GM12878 (cell line): ENCODE data around the gene MBOAT7. TPM values are rescaled to one million over a fixed set of nuclear protein-coding genes. Genes with fewer than 3 reads are reported as not detected.

Experiments used
- ATF7 ChIP-seq: fragments of 450-650 bp; IDR thresholded peaks from 2 replicates; pipeline ENCODE4 v1.6.1; 2016; ENCODE audit warnings: low read depth, mild to moderate bottlenecking
- E4F1 ChIP-seq: fragments of 450-650 bp; IDR thresholded peaks from 2 replicates; pipeline ENCODE4 v1.6.1; 2018; ENCODE audit warnings: borderline replicate concordance, mild to moderate bottlenecking; ENCODE audit not compliant: partially characterized antibody
- ETV6 ChIP-seq, 2 experiments: fragments of 450-650 bp in 1 of 2; IDR thresholded peaks in 1 of 2; conservative IDR thresholded peaks in 1 of 2; 2 replicates each; pipeline ENCODE4 v1.6.1; 2014; ENCODE audit warnings: antibody characterized with exemption in 1 of 2, borderline replicate concordance in 1 of 2, low read depth in 1 of 2, mild to moderate bottlenecking in 1 of 2, moderate library complexity in 1 of 2
- FOXM1 ChIP-seq: IDR thresholded peaks from 2 replicates; pipeline ENCODE4 v1.6.1; 2012; ENCODE audit warnings: low read depth, mild to moderate bottlenecking, inconsistent platforms, low read length, moderate library complexity
- GATAD2B ChIP-seq: fragments of 450-650 bp; conservative IDR thresholded peaks from 2 replicates; pipeline ENCODE4 v1.6.1; 2017; ENCODE audit warnings: low read depth, mild to moderate bottlenecking, moderate library complexity
- IKZF2 ChIP-seq, 2 experiments: fragments of 450-650 bp; IDR thresholded peaks; 2 replicates each; pipeline ENCODE4 v1.6.1; 2017; ENCODE audit warnings: mild to moderate bottlenecking in 2 of 2, moderate library complexity in 2 of 2
- NBN ChIP-seq: fragments of 450-650 bp; IDR thresholded peaks from 2 replicates; pipeline ENCODE4 v1.6.1; 2016
- NRF1 ChIP-seq: conservative IDR thresholded peaks from 2 replicates; pipeline ENCODE4 v1.6.1; 2011; ENCODE audit warnings: mild to moderate bottlenecking, low read depth, low read length, improper control_type of control experiment
- PKNOX1 ChIP-seq: fragments of 450-650 bp; IDR thresholded peaks from 2 replicates; pipeline ENCODE4 v1.6.1; 2016; ENCODE audit warnings: mild to moderate bottlenecking
- POU2F2 ChIP-seq: IDR thresholded peaks from 3 replicates; pipeline ENCODE4 v1.6.1; 2011; ENCODE audit warnings: low read depth, mild to moderate bottlenecking, low read length, borderline replicate concordance
- SKIL ChIP-seq: fragments of 450-650 bp; IDR thresholded peaks from 2 replicates; pipeline ENCODE4 v1.6.1; 2017; ENCODE audit warnings: mild to moderate bottlenecking, low read depth, inconsistent platforms; ENCODE audit not compliant: poor library complexity, severe bottlenecking
- ZNF207 ChIP-seq: fragments of 450-650 bp; IDR thresholded peaks from 2 replicates; pipeline ENCODE4 v1.6.1; 2014; ENCODE audit warnings: antibody characterized with exemption, mild to moderate bottlenecking, borderline replicate concordance
- ZNF24 ChIP-seq: fragments of 450-650 bp; IDR thresholded peaks from 2 replicates; pipeline ENCODE4 v1.6.1; 2017; ENCODE audit warnings: antibody characterized with exemption, mild to moderate bottlenecking
- ZNF687 ChIP-seq: fragments of 450-650 bp; IDR thresholded peaks from 2 replicates; pipeline ENCODE4 v1.6.1; 2017; ENCODE audit warnings: mild to moderate bottlenecking, moderate library complexity
- ZSCAN29 ChIP-seq: fragments of 450-650 bp; IDR thresholded peaks from 2 replicates; pipeline ENCODE4 v1.6.1; 2017; ENCODE audit warnings: mild to moderate bottlenecking, moderate library complexity
- polyA plus RNA-seq, 11 experiments: library from polyadenylated mRNA; depleted of rRNA in 4 of 11; unstranded in 6 of 11; stranded (reverse) in 5 of 11; fragments of >200 nt; fragmentation: Nextera tagmentation in 4 of 11; fragmentation: Illumina TruSeq in 1 of 11; extraction: Ambion mirVana in 4 of 11; extraction: Trizol in 1 of 11; gene quantifications; 1 replicate in 1 of 11; 2 replicates in 10 of 11; pipeline versions ENCODE4 v1.2.1 to v1.2.3, GENCODE V29; 2011 to 2016; ENCODE audit warnings: inconsistent platforms in 2 of 11, missing spikeins in 2 of 11, low read depth in 1 of 11
- total RNA-seq, 4 experiments: library from RNA; depleted of rRNA in 3 of 4; stranded (reverse); fragments of >200 nt in 3 of 4; fragmentation: Illumina TruSeq in 1 of 4; extraction: Trizol in 1 of 4; gene quantifications; 2 replicates each; pipeline versions ENCODE4 v1.2.1 to v1.2.3, GENCODE V29; 2013 to 2021
- TF ChIP-seq, protein P1 (sequence below): IDR thresholded peaks from 2 replicates; pipeline ENCODE4 v1.6.1; 2012; ENCODE audit warnings: low read length, inconsistent platforms
- TF ChIP-seq, protein P2 (sequence below): IDR thresholded peaks from 2 replicates; pipeline ENCODE4 v1.6.1; 2012; ENCODE audit warnings: low read depth, low read length, improper control_type of control experiment

The MBOAT7 gene
- total and polyA plus RNA-seq, 10 of the 15 experiments (the other 5 are each of a cell fraction or from before 2014, with no cell fraction given), result 0.69 to 44.5 (median 21.7) TPM

GRCh38 chr19:54189735-54190502 lies 539 bp upstream of the MBOAT7 start (continued):
- TF ChIP-seq, protein P1, sequence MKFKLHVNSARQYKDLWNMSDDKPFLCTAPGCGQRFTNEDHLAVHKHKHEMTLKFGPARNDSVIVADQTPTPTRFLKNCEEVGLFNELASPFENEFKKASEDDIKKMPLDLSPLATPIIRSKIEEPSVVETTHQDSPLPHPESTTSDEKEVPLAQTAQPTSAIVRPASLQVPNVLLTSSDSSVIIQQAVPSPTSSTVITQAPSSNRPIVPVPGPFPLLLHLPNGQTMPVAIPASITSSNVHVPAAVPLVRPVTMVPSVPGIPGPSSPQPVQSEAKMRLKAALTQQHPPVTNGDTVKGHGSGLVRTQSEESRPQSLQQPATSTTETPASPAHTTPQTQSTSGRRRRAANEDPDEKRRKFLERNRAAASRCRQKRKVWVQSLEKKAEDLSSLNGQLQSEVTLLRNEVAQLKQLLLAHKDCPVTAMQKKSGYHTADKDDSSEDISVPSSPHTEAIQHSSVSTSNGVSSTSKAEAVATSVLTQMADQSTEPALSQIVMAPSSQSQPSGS, result no peak
- TF ChIP-seq ETV6 (conservative IDR thresholded peaks at IDR 0.05 in 1 of 2, IDR thresholded peaks at IDR 0.05 in 1 of 2; ENCODE audit: borderline replicate concordance in 1 of 2, low read depth in 1 of 2) (no peak), PKNOX1 (peak; percentile 85), SKIL (no peak), IKZF2 (IDR thresholded peaks at IDR 0.05) (no peak), POU2F2 (peak; percentile 39; the same call in 1 of the 3 replicates), GATAD2B (no peak), ATF7 (peak; percentile 49), ZNF687 (no peak), ZNF207 (peak; percentile 84; the same call in 1 of the 2 replicates), E4F1 (no peak), NRF1 (no peak; the same call in 1 of the 2 replicates), NBN (peak; percentile 88), ZNF24 (no peak), FOXM1 (no peak), ZSCAN29 (no peak)
- TF ChIP-seq, protein P2, sequence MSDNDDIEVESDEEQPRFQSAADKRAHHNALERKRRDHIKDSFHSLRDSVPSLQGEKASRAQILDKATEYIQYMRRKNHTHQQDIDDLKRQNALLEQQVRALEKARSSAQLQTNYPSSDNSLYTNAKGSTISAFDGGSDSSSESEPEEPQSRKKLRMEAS, result peak; percentile 64
